Activated T-helper 1 cell treated with anti-CD3 and anti-CD28 coated beads, Interleukin-12 subunit alpha, Interleukin-12 subunit beta, Interleukin-2, Interleukin-4 antibody, amounts not matched to agents 30 ng/mL and 10 ng/mL and 1 ng/mL, durations not matched to agents 14 hours and 24 hours and 36 hours (primary cell): Measurements from ENCODE around the gene CDKAL1. TPM values are rescaled to one million over a fixed set of nuclear protein-coding genes. Genes with fewer than 3 reads are reported as not detected.

Source experiments
- DNase-seq: peaks from one replicate; pipeline ENCODE4 v3.0.0; 2021; ENCODE audit warnings: low spot score
- H3K27ac Mint-ChIP-seq: one replicate; pipeline ENCODE4 v1.8.0; 2021; ENCODE audit warnings: mild to moderate bottlenecking, mixed read lengths
- H3K27me3 Mint-ChIP-seq: one replicate; pipeline ENCODE4 v1.8.0; 2022; ENCODE audit warnings: mild to moderate bottlenecking, moderate library complexity, mixed read lengths; ENCODE audit not compliant: insufficient read depth
- H3K36me3 Mint-ChIP-seq: one replicate; pipeline ENCODE4 v1.8.0; 2021; ENCODE audit warnings: low read depth, mixed read lengths
- H3K4me1 Mint-ChIP-seq: one replicate; pipeline ENCODE4 v1.8.0; 2021; ENCODE audit warnings: low read depth, mixed read lengths
- H3K4me3 Mint-ChIP-seq: one replicate; pipeline ENCODE4 v1.8.0; 2021; ENCODE audit warnings: mild to moderate bottlenecking, moderate library complexity, mixed read lengths
- H3K9me3 Mint-ChIP-seq: one replicate; pipeline ENCODE4 v1.8.0; 2021; ENCODE audit warnings: mixed read lengths
- intact Hi-C: fragments of 100-400 bp; cut with micrococcal nuclease; formaldehyde crosslinking; loops from one replicate; pipeline ENCODE4 v1.15.1; 2024
- total RNA-seq: library from RNA; stranded (reverse); gene quantifications from 2 replicates; pipeline ENCODE4 v1.2.3, GENCODE V29; 2022

The CDKAL1 gene
- total RNA-seq, 1 donor from 2014 or later = 32.2 TPM

DNA sequence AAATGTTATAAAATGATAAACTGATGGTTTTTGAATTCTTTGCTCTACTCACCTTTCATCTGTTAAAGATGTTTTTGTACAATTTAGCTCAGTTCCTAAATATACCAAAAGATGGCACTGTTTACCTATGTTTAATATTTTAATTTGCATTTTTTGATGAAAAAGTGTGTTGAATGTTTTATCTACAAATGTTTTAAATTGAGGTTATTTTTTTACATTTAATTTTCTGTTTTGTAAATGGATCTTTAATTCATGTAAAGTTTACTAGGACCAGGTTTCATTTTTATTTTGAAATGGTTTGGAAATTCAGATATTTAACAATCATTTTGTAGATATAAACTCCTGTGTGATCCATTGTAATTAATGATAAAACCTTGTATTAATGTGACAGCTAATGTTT lies 30.0 kb downstream of the CDKAL1 start:
- Mint-ChIP-seq H3K36me3 (peaks cover 5% of the 10 kb centered on the region), H3K9me3 (no peaks in the 10 kb centered on the region), H3K27ac (no peak overlapping the region), H3K4me3 (no peak overlapping the region), H3K27me3 (no peaks in the 10 kb centered on the region), H3K4me1 (peaks cover 23% of the 10 kb centered on the region)
- DNase-seq = no peak
- intact Hi-C loops = loop anchor here (1.0 to 10.0 kb wide), 6 partner anchors 281 to 1373 kb away; no protein-coding TSS in a partner anchor

DNA sequence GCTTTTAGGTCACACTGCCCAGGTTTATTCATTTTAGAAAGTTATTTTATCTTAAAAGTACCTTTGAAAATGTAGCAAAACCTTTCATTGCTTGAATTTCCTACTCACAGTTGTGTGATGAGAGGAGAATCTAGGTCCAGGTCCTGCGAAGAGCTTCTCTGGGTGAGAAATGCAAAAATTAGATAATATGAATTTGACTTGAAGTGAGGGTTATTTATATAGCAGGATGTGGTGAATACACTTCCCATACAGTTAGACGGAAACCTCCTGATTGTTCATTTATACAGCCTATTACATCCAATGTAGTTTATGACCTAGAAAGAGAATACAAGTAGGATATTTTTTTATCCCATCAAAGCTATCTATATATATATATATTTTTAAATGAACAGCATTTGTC lies 30.5 kb downstream of the CDKAL1 start:
- DNase-seq = no peak
- Mint-ChIP-seq H3K36me3 (peaks cover 5% of the 10 kb centered on the region), H3K4me1 (peaks cover 23% of the 10 kb centered on the region), H3K27me3 (no peaks in the 10 kb centered on the region), H3K9me3 (no peaks in the 10 kb centered on the region), H3K4me3 (no peak overlapping the region), H3K27ac (no peak overlapping the region)
- intact Hi-C loops = loop anchor here (1.0 to 10.0 kb wide), 7 partner anchors 21 to 1373 kb away; no protein-coding TSS in a partner anchor

DNA sequence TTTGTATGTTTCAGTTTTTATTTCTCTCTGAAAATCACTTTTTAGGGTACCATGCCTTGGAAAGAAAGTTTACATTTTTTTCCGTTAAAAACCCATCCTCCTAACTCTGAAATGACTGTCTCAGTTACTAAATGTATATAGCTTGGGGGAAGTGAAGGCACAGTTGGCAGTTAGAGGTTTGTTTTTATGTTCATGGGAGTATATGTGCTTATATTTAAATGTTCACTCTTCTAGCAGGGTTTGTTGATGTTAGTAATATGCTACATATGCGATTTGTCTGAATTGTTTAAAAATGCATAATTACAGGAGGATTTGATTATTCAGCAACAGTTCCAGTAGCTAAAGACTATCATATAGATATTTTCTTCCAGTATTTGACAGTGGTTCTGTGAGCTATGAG lies 31.1 kb downstream of the CDKAL1 start:
- Mint-ChIP-seq H3K4me3 (no peak overlapping the region), H3K9me3 (no peaks in the 10 kb centered on the region), H3K27ac (peak overlapping the region; percentile 0), H3K4me1 (peaks cover 23% of the 10 kb centered on the region), H3K36me3 (peaks cover 5% of the 10 kb centered on the region), H3K27me3 (no peaks in the 10 kb centered on the region)
- DNase-seq = no peak
- intact Hi-C loops = loop anchor here (1.0 to 10.0 kb wide), 4 partner anchors 22 to 873 kb away; no protein-coding TSS in a partner anchor

DNA sequence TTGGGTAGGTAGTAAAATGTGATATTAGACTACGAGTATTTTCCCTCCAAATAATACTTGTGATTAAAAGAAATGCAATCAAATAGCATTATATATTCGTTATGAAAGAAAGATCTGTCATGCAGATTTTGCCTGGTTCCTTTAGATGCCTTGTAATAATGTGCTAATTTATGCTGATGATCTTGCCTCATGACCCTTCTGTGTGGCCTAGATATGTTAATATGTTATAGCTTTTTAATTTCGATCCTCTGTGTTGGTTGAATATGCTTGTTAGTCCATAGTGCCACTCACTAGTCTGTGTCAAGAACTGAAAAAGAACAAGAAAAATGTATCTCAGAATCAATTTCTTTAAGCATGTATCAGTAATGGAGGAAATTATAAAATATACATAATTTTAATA lies 31.9 kb downstream of the CDKAL1 start:
- H3K27ac Mint-ChIP-seq = no peak overlapping the region

DNA sequence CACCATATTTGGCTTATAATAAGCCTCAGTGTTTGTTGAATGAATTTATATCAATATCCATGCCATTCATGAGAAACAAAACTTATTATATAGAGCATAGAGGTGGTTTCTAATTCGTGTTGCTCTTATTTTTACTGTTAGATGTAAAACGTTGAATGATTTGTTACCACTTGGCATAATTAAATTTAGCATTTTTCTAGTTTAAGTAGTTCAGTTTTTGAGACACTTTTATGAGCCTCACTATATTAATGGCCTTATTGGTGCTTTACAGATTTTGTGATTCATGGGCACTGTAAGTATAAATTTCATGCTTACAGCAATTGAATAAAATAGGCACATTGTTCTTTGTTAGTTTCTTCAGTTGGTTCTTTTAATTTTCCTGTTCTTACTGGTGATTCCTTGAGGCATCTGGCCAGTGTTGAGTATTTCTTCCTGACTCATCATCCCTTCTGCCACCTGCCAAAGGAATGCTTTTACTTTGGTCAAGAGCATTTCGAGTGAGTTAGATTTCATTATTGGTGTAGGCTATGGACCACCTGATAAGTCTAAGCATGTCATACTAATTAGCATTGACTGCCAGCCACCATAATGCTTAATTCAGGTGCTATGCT lies 34.8 kb downstream of the CDKAL1 start:
- peaks cover 5% of the 10 kb centered on the region for H3K36me3 Mint-ChIP-seq
- no peaks in the 10 kb centered on the region for H3K9me3 Mint-ChIP-seq
- no peak overlapping the region for H3K27ac Mint-ChIP-seq
- peaks cover 37% of the 10 kb centered on the region for H3K4me1 Mint-ChIP-seq
- H3K4me3 Mint-ChIP-seq = no peak overlapping the region
- no peaks in the 10 kb centered on the region for H3K27me3 Mint-ChIP-seq
- intact Hi-C loops = loop anchor here (10.0 kb wide), 2 partner anchors 276 to 616 kb away; no protein-coding TSS in a partner anchor
- no peak for DNase-seq

More for the DNA sequence above, 31.9 kb downstream of the CDKAL1 start:
- no peak for DNase-seq
- H3K36me3 Mint-ChIP-seq = peaks cover 5% of the 10 kb centered on the region
- H3K9me3 Mint-ChIP-seq = no peaks in the 10 kb centered on the region
- no peak overlapping the region for H3K4me3 Mint-ChIP-seq
- H3K27me3 Mint-ChIP-seq = no peaks in the 10 kb centered on the region
- intact Hi-C loops = loop anchor here (10.0 kb wide), 2 partner anchors 279 to 619 kb away; no protein-coding TSS in a partner anchor
- H3K4me1 Mint-ChIP-seq = peaks cover 23% of the 10 kb centered on the region

DNA sequence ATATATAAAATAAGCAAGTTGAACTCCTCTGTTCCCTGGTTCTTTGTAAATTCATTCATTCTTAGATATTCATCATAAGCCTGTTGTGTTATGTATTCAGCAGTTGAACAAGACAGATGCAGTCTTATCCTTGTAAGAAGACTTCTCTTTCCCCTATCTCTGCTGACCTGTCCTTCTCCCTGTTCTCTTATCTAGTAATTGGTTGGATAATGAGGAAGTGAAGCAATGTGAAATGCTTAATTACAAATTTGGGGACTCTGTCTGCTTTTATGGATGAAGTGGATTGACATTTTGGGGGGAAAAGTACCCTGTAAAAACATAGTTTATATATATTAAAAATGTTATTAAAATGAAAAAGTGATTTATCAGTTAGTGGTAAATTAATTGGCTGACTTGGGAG lies 37.0 kb downstream of the CDKAL1 start:
- intact Hi-C loops = no loop called here
- no peak for DNase-seq
- H3K36me3 Mint-ChIP-seq = peaks cover 9% of the 10 kb centered on the region
- H3K27ac Mint-ChIP-seq = no peak overlapping the region
- peaks cover 19% of the 10 kb centered on the region for H3K4me1 Mint-ChIP-seq
- H3K27me3 Mint-ChIP-seq = no peaks in the 10 kb centered on the region
- no peak overlapping the region for H3K4me3 Mint-ChIP-seq
- H3K9me3 Mint-ChIP-seq = no peaks in the 10 kb centered on the region

DNA sequence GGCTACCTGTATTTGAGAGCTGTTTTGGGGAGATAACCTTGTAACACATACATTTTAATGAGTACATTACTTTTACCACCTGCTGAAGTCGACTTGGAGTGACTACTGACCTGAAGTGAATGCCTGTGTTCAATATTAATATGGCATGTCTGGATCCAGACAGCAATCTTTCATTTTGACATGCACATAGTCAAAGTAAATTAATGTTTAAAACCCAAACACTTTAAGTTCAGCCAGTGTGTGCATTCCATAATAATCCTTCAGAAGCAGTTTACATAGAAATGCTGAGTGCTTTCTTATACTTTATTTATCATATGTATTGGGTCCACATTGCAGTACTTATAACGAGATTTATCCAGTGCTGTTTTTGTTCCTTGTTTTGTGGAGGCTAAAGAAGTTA lies 38.0 kb downstream of the CDKAL1 start:
- Mint-ChIP-seq H3K4me1 (peaks cover 15% of the 10 kb centered on the region), H3K27me3 (no peaks in the 10 kb centered on the region), H3K27ac (no peak overlapping the region), H3K9me3 (no peaks in the 10 kb centered on the region), H3K36me3 (peaks cover 10% of the 10 kb centered on the region), H3K4me3 (no peak overlapping the region)
- no peak for DNase-seq
- intact Hi-C loops = no loop called here

DNA sequence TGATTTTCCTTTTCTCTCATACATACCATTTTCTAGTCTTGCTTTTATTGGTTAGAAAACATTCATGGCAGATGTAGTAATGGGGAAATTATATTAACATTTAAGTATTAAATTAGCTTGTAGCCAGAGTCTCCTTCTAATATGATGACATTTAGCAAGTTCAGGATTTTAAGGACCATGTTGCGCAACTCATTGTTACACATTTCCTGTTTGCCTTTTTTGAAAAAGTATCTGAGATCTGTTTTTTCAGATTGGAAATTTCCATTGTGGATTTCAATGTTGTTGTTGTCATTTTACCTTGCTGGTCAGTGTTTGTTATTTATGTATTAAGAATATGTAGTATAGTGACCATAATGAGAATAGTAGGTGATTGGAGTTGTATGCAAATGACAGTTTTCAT lies 38.7 kb downstream of the CDKAL1 start:
- H3K27me3 Mint-ChIP-seq = no peaks in the 10 kb centered on the region
- no peak overlapping the region for H3K27ac Mint-ChIP-seq
- peaks cover 9% of the 10 kb centered on the region for H3K36me3 Mint-ChIP-seq
- H3K9me3 Mint-ChIP-seq = no peaks in the 10 kb centered on the region
- H3K4me3 Mint-ChIP-seq = no peak overlapping the region
- peaks cover 14% of the 10 kb centered on the region for H3K4me1 Mint-ChIP-seq
- DNase-seq = no peak
- intact Hi-C loops = no loop called here

DNA sequence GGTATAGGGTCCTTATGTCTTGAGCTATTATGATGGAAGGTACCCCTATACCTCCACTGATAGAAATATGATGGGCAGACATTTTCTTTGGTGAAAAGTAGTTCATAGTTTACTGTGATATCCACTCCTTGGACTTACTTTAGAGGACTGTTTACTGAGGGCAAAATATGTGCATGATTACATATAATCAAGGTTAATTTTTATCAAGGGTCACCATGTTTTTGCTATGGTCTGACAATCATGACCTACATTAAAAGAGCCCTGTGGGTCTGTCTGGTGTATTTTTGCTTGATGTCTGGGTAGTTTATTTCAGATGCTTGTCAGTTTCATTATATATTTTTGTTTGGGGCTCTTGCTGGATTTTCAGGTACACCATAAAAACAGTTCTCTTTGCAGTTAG lies 40.1 kb downstream of the CDKAL1 start:
- intact Hi-C loops = no loop called here
- peaks cover 10% of the 10 kb centered on the region for H3K36me3 Mint-ChIP-seq
- no peaks in the 10 kb centered on the region for H3K9me3 Mint-ChIP-seq

DNA sequence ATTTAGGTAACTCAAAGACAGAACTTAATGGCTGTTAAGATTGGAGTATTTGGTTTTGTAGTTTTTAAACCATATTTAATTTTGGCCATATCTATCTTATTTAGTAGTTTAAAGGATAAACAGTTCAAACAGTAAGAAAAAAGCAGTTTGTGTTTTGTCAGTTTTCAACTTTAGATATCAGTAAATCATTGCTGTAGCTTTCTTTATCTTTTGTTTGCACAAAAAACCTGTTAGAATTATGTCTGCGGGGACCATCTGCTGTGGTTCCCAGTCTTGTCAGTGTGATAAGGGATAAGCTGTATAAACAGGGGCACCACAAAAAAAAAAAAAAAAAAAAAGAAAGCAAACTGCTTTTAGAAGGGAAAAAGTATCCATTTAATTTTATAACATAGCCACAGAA lies 40.9 kb downstream of the CDKAL1 start:
- no peak overlapping the region for H3K4me3 Mint-ChIP-seq
- no peaks in the 10 kb centered on the region for H3K27me3 Mint-ChIP-seq
- peaks cover 19% of the 10 kb centered on the region for H3K4me1 Mint-ChIP-seq
- peaks cover 13% of the 10 kb centered on the region for H3K36me3 Mint-ChIP-seq
- no peaks in the 10 kb centered on the region for H3K9me3 Mint-ChIP-seq
- H3K27ac Mint-ChIP-seq = no peak overlapping the region
- intact Hi-C loops = no loop called here
- no peak for DNase-seq

More for the DNA sequence above, 40.1 kb downstream of the CDKAL1 start:
- Mint-ChIP-seq H3K4me3 (no peak overlapping the region), H3K27me3 (no peaks in the 10 kb centered on the region), H3K27ac (no peak overlapping the region), H3K4me1 (peaks cover 14% of the 10 kb centered on the region)
- DNase-seq = no peak

DNA sequence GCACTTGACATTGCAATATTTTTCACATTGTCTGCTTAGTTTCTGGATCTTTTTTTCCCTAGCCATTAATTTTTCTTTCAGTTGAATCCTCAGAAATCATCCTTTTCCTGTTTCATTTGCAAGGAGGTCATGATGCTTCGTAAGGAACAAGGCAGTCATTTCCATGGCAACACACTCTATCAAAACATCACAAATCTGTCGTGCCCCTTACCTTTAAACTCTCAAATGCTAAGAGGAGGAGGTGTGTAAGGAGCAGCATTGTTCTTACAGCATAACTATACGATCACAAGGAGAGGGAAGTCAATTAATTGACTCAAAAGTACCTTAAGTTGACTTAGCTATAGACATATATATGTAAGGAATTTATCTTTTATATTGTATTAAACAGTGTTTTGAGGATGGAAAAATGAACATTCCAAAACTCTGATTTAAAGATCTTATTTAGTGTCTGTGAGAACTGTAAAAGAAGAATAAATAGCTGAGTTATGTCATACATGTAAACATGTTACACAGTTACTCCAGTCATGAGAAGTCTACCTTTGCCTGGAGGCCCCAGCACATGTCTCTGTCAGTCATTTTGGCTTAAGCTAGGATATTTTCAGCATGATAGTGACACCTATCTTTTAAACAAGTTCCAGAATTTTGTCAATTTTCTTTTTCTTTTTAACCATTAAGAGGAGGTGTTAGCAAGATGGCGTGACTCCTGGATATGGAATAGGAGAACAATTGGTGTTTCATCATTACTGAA lies 41.6 kb downstream of the CDKAL1 start:
- intact Hi-C loops = no loop called here
- peaks cover 15% of the 10 kb centered on the region for H3K36me3 Mint-ChIP-seq
- H3K4me1 Mint-ChIP-seq = peaks cover 20% of the 10 kb centered on the region
- H3K27ac Mint-ChIP-seq = no peak overlapping the region
- no peaks in the 10 kb centered on the region for H3K9me3 Mint-ChIP-seq
- no peaks in the 10 kb centered on the region for H3K27me3 Mint-ChIP-seq
- no peak overlapping the region for H3K4me3 Mint-ChIP-seq
- DNase-seq = no peak

DNA sequence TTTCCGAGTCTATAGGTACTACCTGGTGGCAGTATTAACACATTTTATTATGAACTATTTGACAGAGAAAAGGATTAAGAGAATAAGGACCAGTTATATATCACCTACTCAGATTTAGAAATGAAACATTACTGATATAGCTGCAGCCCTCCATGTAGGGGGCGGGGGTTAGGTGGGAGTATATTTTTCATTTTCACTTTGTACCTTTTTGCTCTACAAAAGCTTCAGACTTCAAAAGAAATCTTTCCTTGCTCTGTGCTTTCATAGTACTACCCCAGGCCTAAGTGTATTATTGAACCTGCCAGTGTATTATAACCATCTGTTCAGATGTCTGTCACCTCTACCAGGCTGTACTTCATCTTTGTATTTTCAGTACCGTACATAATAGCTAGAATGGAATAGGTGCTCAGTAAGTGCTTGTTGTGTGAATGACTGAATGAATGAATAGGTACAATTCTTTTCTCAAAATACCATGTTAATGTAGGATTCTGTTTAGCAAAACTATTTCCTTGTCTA lies 43.0 kb downstream of the CDKAL1 start:
- Mint-ChIP-seq H3K36me3 (peaks cover 15% of the 10 kb centered on the region), H3K27me3 (no peaks in the 10 kb centered on the region), H3K27ac (no peak overlapping the region), H3K9me3 (no peaks in the 10 kb centered on the region), H3K4me1 (peaks cover 16% of the 10 kb centered on the region), H3K4me3 (no peak overlapping the region)
- DNase-seq = no peak
- intact Hi-C loops = no loop called here

DNA sequence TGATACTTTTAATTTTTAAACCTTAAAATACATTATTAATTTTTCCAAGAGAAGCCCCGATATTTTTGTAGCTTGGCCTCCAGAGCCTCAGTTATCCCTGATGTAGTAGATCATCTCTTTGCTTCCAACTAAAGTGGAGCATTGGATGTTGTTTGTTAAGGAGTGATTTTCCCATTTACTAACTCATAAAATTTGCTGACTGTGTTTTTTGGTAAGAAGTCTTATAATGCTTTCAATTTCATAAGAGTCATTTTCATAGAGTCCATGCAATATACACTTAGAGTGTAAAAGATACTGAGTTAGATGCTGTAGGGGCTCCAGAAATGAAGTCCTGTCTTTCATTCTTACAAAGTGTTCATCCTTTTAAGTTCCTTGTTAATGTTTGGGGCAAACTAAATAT lies 46.8 kb downstream of the CDKAL1 start:
- DNase-seq = no peak
- Mint-ChIP-seq H3K4me1 (peaks cover 19% of the 10 kb centered on the region), H3K27me3 (no peaks in the 10 kb centered on the region), H3K27ac (no peak overlapping the region), H3K9me3 (no peaks in the 10 kb centered on the region), H3K36me3 (peaks cover 24% of the 10 kb centered on the region), H3K4me3 (no peak overlapping the region)
- intact Hi-C loops = loop anchor here (5.0 kb wide), 1 partner anchor 126 kb away; no protein-coding TSS in a partner anchor
